HG02943 (cell line): ENCODE data around the gene SIN3A.
"Not testable (repeated sequence)": the region's sequence is repeated elsewhere in the genome, so short reads cannot be mapped to it uniquely, and the experiment has no call there.

Experiments
- ATAC-seq: cut with Tn5 transposase; IDR thresholded peaks from one replicate; pipeline ENCODE4 v1.9.1; 2021; ENCODE audit warnings: mild to moderate bottlenecking, low read depth, moderate library complexity; ENCODE audit not compliant: unreplicated experiment

The SIN3A gene

GRCh38 chr15:75358771-75359536 is 92.5 kb downstream of the SIN3A start:
- no peak for ATAC-seq

GRCh38 chr15:75357976-75358673 is 93.4 kb downstream of the SIN3A start:
- no peak for ATAC-seq

- no peak for ATAC-seq
Observed at GRCh38 chr15:75356517-75356916, 95.0 kb downstream of the SIN3A start.

GRCh38 chr15:75356006-75356405 is 95.5 kb downstream of the SIN3A start:
- ATAC-seq = no peak

GRCh38 chr15:75355369-75355768 is 96.1 kb downstream of the SIN3A start:
- no peak for ATAC-seq

GRCh38 chr15:75354454-75354853 is 97.0 kb downstream of the SIN3A start:
- ATAC-seq = no peak

GRCh38 chr15:75353604-75354003 is 97.9 kb downstream of the SIN3A start:
- ATAC-seq = no peak

- ATAC-seq = no peak
Observed at GRCh38 chr15:75352186-75353080, 99.1 kb downstream of the SIN3A start.

- no peak for ATAC-seq
Observed at GRCh38 chr15:75350601-75351361, 100.7 kb downstream of the SIN3A start.

GRCh38 chr15:75349851-75350588 is 101.5 kb downstream of the SIN3A start:
- ATAC-seq = peak; percentile 54

GRCh38 chr15:75349351-75349669 is 102.2 kb downstream of the SIN3A start:
- not testable (repeated sequence) for ATAC-seq

GRCh38 chr15:75348562-75349350 is 102.7 kb downstream of the SIN3A start:
- no peak for ATAC-seq

- no peak for ATAC-seq
Observed at GRCh38 chr15:75348034-75348561, 103.4 kb downstream of the SIN3A start.

- ATAC-seq = no peak
Observed at GRCh38 chr15:75347222-75348033, 104.1 kb downstream of the SIN3A start.

GRCh38 chr15:75346796-75347221 is 104.7 kb downstream of the SIN3A start, which contains the start of gene NEIL1:
NEIL1 (plus strand) TSS chr15:75347039; CDS start chr15:75348906, 1,867 bp downstream.
- ATAC-seq = no peak

- not testable (repeated sequence) for ATAC-seq
Observed at GRCh38 chr15:75343953-75344352, 107.5 kb downstream of the SIN3A start.

- ATAC-seq = no peak
Observed at GRCh38 chr15:75342221-75342620, 109.3 kb downstream of the SIN3A start.
